CD4-positive, alpha-beta T cell (primary cell): Measurements from ENCODE around the gene MCTP2. TPM values are rescaled to one million over a fixed set of nuclear protein-coding genes. Genes with fewer than 3 reads are reported as not detected.
"Not testable (repeated sequence)": the region's sequence is repeated elsewhere in the genome, so short reads cannot be mapped to it uniquely, and the experiment has no call there.

Experiments used
- ATAC-seq: fragments of 200-7000 bp; cut with Tn5 transposase; one replicate; pipeline ENCODE4 v1.10.0; 2022; ENCODE audit warnings: mild to moderate bottlenecking; ENCODE audit not compliant: poor library complexity
- CTCF ChIA-PET: fragments of 350-600 bp; sonication (Branson Sonifier 250); formaldehyde crosslinking; loops from one replicate; lab custom pipeline; 2021; ENCODE audit warnings: antibody characterized with exemption, inconsistent platforms; lab: Charles Lee
- POLR2A ChIA-PET: fragments of 350-600 bp; sonication (Branson Sonifier 250); formaldehyde crosslinking; loops from one replicate; lab custom pipeline; 2021; ENCODE audit warnings: antibody characterized with exemption, inconsistent platforms; lab: Charles Lee
- DNase-seq, 14 experiments: peaks; one replicate each; pipeline ENCODE4 v3.0.0-alpha.2; 2013 to 2020; ENCODE audit warnings: mixed read lengths in 2 of 14
- H3K27ac ChIP-seq, 2 donors: one replicate each; pipeline versions ENCODE4 v1.5.1 to v1.7.0; 2013; ENCODE audit warnings: low read length in 2 of 2, low read depth in 1 of 2, mild to moderate bottlenecking in 1 of 2
- H3K27me3 ChIP-seq, 2 experiments: 1 replicate in 1 of 2; 2 replicates in 1 of 2; pipeline versions ENCODE4 v1.6.1 to v1.7.0; 2013; ENCODE audit warnings: low read length in 2 of 2, control low read depth in 1 of 2, mild to moderate bottlenecking in 1 of 2, moderate library complexity in 1 of 2; ENCODE audit not compliant: insufficient read depth in 2 of 2, control insufficient read depth in 1 of 2
- H3K36me3 ChIP-seq: one replicate; pipeline ENCODE4 v1.6.1; 2013; ENCODE audit warnings: low read length, control low read depth; ENCODE audit not compliant: insufficient read depth
- H3K4me1 ChIP-seq: one replicate; pipeline ENCODE4 v1.6.1; 2013; ENCODE audit warnings: low read length, control low read depth; ENCODE audit not compliant: insufficient read depth
- H3K4me3 ChIP-seq: one replicate; pipeline ENCODE4 v1.5.1; 2013; ENCODE audit warnings: mild to moderate bottlenecking, low read length, moderate library complexity
- H3K9me3 ChIP-seq, 2 experiments: 1 replicate in 1 of 2; 2 replicates in 1 of 2; pipeline versions ENCODE4 v1.6.1 to v1.7.0; 2013; ENCODE audit warnings: low read length in 2 of 2, mild to moderate bottlenecking in 2 of 2, control low read depth in 1 of 2, moderate library complexity in 1 of 2; ENCODE audit not compliant: control insufficient read depth in 1 of 2, insufficient read depth in 1 of 2
- H3K27ac Mint-ChIP-seq: one replicate; pipeline ENCODE4 v1.8.0; 2020; ENCODE audit warnings: mixed read lengths
- H3K27me3 Mint-ChIP-seq: one replicate; pipeline ENCODE4 v1.8.0; 2021; ENCODE audit warnings: mixed read lengths
- H3K36me3 Mint-ChIP-seq: one replicate; pipeline ENCODE4 v1.8.0; 2021; ENCODE audit warnings: low read depth, mixed read lengths
- H3K4me1 Mint-ChIP-seq: one replicate; pipeline ENCODE4 v1.8.0; 2021; ENCODE audit warnings: low read depth, mixed read lengths
- H3K4me3 Mint-ChIP-seq: one replicate; pipeline ENCODE4 v1.8.0; 2020; ENCODE audit warnings: mild to moderate bottlenecking, mixed read lengths
- H3K9me3 Mint-ChIP-seq: one replicate; pipeline ENCODE4 v1.8.0; 2020; ENCODE audit warnings: mixed read lengths
- intact Hi-C, 2 experiments: fragments of 100-400 bp; cut with DNase I in 1 of 2; cut with micrococcal nuclease in 1 of 2; formaldehyde crosslinking; loops; one replicate each; pipeline versions ENCODE4 v1.15.1 to v1.9.0; 2023 to 2025; cut with DNase I, micrococcal nuclease
- total RNA-seq, 174 experiments: library from RNA in 2 of 174; stranded (reverse) in 2 of 174; gene quantifications; one replicate each; pipeline ENCODE4 v1.2.3 and lab custom pipeline; 2021 to 2026
- TF ChIP-seq, protein P1 (sequence below): fragments of 200-600 bp; IDR thresholded peaks from one replicate; pipeline ENCODE4 v1.8.0; 2022; ENCODE audit warnings: antibody characterized with exemption, mild to moderate bottlenecking

The MCTP2 gene
- total RNA-seq, 2 experiments from 2014 or later: 8.0 to 10.8 TPM

DNA sequence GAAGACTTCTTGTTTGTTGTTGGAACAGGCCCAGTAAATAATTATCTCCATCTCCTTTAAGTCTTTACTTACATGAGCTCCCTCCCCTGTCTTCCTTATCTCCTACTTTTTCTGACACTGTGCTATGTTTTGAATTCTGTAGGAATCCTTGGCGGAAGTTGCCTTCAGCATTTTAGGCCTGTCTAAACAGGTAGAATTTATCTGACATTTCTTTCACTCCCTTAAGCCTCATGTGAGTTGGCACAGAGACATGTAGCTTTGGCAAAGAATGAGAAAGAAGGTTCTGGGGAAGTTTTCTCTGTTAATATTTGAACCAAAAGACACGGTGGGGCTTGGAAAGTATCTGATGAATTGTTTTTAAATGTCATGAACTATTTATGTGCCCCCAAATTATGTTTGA, 8.1 kb downstream of the MCTP2 start:
- Histone ChIP-seq H3K27me3 (no peaks in the 10 kb centered on the region), H3K4me3 (no peak overlapping the region), H3K36me3 (no peaks in the 10 kb centered on the region), H3K4me1 (no peaks in the 10 kb centered on the region), H3K27ac (no peak overlapping the region), H3K9me3 (no peaks in the 10 kb centered on the region)
- ATAC-seq (no peak), DNase-seq (no peak)
- Mint-ChIP-seq H3K9me3 (no peaks in the 10 kb centered on the region), H3K27me3 (no peaks in the 10 kb centered on the region), H3K4me3 (no peak overlapping the region), H3K36me3 (no peaks in the 10 kb centered on the region), H3K27ac (peak overlapping the region; percentile 34), H3K4me1 (peaks cover 17% of the 10 kb centered on the region)
- CTCF ChIA-PET: interaction anchor here (2.0 kb wide), 1 partner anchor 9 kb away, joined by 8 read pairs; no protein-coding TSS in a partner anchor
- POLR2A ChIA-PET: interaction anchor here (2.3 kb wide), 1 partner anchor 8 kb away, joined by 7 read pairs; the partner anchor contains the start of gene MCTP2
- intact Hi-C loops: loop anchor here in 1 of 2 experiments (1.0 to 10.0 kb wide), 2 partner anchors 16 to 85 kb away; no protein-coding TSS in a partner anchor
- TF ChIP-seq, protein P1, sequence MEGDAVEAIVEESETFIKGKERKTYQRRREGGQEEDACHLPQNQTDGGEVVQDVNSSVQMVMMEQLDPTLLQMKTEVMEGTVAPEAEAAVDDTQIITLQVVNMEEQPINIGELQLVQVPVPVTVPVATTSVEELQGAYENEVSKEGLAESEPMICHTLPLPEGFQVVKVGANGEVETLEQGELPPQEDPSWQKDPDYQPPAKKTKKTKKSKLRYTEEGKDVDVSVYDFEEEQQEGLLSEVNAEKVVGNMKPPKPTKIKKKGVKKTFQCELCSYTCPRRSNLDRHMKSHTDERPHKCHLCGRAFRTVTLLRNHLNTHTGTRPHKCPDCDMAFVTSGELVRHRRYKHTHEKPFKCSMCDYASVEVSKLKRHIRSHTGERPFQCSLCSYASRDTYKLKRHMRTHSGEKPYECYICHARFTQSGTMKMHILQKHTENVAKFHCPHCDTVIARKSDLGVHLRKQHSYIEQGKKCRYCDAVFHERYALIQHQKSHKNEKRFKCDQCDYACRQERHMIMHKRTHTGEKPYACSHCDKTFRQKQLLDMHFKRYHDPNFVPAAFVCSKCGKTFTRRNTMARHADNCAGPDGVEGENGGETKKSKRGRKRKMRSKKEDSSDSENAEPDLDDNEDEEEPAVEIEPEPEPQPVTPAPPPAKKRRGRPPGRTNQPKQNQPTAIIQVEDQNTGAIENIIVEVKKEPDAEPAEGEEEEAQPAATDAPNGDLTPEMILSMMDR: no peak

GRCh38 chr15:94240480-94240879, 9.1 kb downstream of the MCTP2 start:
- intact Hi-C loops: no loop called here
- ChIA-PET POLR2A (interaction anchor here (2.3 kb wide), 1 partner anchor 9 kb away, joined by 7 read pairs; the partner anchor contains the start of gene MCTP2), CTCF (no interaction called here)
- no peak overlapping the region for H3K4me3 ChIP-seq
- no peaks in the 10 kb centered on the region for H3K36me3 ChIP-seq
- no peak overlapping the region for H3K27ac ChIP-seq
- H3K27me3 ChIP-seq: no peaks in the 10 kb centered on the region
- peaks cover 17% of the 10 kb centered on the region for H3K4me1 Mint-ChIP-seq
- H3K27ac Mint-ChIP-seq: no peak overlapping the region
- DNase-seq: no peak
- no peaks in the 10 kb centered on the region for H3K4me1 ChIP-seq
- H3K9me3 Mint-ChIP-seq: no peaks in the 10 kb centered on the region
- H3K9me3 ChIP-seq: no peaks in the 10 kb centered on the region
- H3K36me3 Mint-ChIP-seq: no peaks in the 10 kb centered on the region
- ATAC-seq: no peak
- no peaks in the 10 kb centered on the region for H3K27me3 Mint-ChIP-seq
- no peak overlapping the region for H3K4me3 Mint-ChIP-seq
- TF ChIP-seq, protein P1: no peak

DNA sequence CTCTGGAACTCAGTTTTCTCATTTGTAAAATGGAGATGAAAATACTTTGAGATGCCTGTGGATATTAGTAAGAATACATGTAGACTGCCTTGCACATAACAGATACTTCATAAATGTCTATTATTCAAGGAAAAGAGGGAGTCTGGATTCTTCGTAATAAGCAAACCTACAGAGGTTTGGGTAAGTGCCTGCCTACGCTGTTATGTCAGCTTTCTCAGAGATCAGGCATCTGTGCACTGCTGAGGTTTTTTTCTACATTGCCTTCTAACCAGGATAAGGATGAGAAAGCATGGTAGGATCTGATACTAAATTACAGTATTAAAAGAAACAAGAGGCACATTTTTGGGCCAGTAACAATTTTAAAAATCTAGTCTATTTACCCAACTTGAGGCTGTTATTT, 10.9 kb downstream of the MCTP2 start:
- Mint-ChIP-seq H3K4me1 (peaks cover 17% of the 10 kb centered on the region), H3K27me3 (no peaks in the 10 kb centered on the region), H3K27ac (no peak overlapping the region), H3K36me3 (no peaks in the 10 kb centered on the region), H3K9me3 (no peaks in the 10 kb centered on the region), H3K4me3 (no peak overlapping the region)
- intact Hi-C loops: no loop called here
- Histone ChIP-seq H3K27ac (no peak overlapping the region), H3K4me1 (no peaks in the 10 kb centered on the region), H3K9me3 (no peaks in the 10 kb centered on the region), H3K27me3 (no peaks in the 10 kb centered on the region), H3K4me3 (no peak overlapping the region), H3K36me3 (no peaks in the 10 kb centered on the region)
- DNase-seq (no peak), ATAC-seq (no peak)
- ChIA-PET CTCF (no interaction called here), POLR2A (no interaction called here)
- TF ChIP-seq, protein P1: no peak

- H3K27me3 ChIP-seq, intact Hi-C loops, H3K9me3 Mint-ChIP-seq, H3K4me1 ChIP-seq, H3K27me3 Mint-ChIP-seq, POLR2A ChIA-PET, CTCF ChIA-PET, H3K4me3 ChIP-seq, ATAC-seq, H3K4me3 Mint-ChIP-seq, H3K9me3 ChIP-seq, DNase-seq, H3K27ac Mint-ChIP-seq, H3K36me3 ChIP-seq, H3K36me3 Mint-ChIP-seq, H3K27ac ChIP-seq: not testable (repeated sequence)
- H3K4me1 Mint-ChIP-seq: peaks cover 17% of the 10 kb centered on the region
Measured at GRCh38 chr15:94243003-94243402, 11.6 kb downstream of the MCTP2 start.
